Measurements from ENCODE around the gene TSR3. TPM values are rescaled to one million over a fixed set of nuclear protein-coding genes. Genes with fewer than 3 reads are reported as not detected.

The TSR3 gene
- total and polyA plus RNA-seq, 3 donors from 2014 or later = 40.9 to 89.5 (median 79.4) TPM

DNA sequence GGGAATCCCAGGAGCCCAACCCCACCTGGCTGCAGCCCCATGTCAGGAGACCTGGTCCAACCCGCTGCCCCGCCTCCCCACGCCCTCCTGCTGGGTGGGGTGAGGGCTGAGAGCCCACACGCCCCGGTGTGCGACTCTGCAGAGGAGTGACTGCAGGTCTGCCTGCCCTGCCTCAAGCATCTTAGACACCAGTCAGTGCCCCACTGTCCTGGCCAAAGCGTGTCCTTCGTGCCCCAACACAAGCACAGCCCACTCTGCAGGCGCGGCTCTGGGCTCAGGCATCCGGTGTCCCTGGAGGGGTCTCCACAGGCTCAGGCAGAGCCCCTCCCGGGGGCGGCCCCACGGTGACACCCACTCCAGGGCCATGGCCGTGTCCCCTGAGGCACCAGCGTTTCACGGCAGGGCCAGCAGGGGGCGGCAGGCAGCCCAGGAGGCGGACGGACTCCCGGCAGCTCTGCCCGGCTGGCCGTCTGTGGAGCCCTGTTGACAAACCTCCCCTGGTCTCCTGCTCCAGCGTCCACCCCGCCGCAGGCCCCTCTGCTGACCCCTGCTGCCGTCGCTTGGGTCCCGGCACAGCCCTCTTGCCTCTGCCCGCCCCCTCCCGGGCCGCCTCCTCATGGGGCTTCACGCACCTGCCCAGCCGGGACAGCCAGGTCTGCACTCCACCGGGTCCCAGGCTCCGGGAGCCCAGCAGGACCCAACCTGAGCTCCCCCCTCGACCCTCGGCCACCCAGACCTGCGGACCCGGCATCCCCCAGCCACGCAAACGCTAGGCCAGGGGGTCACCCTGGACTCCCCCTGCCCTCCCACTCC lies 50.8 kb downstream of the TSR3 start:
- DNase-seq = peak; percentile 69

DNA sequence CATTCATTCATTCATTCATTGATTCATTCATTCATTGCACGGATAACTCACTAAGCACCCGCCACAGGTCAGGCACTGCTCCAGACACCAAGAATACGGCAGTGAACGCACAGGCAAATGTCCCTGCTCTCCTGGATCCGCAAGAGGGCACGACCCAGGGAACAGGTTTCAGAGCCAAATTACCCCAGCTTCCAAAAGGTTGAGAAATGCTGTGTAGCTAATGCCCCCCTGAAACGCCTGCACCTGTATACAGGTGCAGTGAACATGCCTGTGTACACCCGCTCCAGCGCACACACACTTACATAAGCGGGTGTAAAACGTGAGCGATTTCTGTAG lies 51.8 kb downstream of the TSR3 start:
- Histone ChIP-seq H3K36me3 (ENCODE audit: low read depth, missing control alignments) (no peaks in the 10 kb centered on the region), H3K4me1 (no peaks in the 10 kb centered on the region), H3K4me3 (no peak overlapping the region), H3K27me3 (no peaks in the 10 kb centered on the region), H3K27ac (no peak overlapping the region), H3K9me3 (no peaks in the 10 kb centered on the region)
- WGBS, 2 donors = 80 to 85% methylated on average over 12 of the region's 12 CpGs
- DNase-seq = no peak
- TF ChIP-seq, protein P1, sequence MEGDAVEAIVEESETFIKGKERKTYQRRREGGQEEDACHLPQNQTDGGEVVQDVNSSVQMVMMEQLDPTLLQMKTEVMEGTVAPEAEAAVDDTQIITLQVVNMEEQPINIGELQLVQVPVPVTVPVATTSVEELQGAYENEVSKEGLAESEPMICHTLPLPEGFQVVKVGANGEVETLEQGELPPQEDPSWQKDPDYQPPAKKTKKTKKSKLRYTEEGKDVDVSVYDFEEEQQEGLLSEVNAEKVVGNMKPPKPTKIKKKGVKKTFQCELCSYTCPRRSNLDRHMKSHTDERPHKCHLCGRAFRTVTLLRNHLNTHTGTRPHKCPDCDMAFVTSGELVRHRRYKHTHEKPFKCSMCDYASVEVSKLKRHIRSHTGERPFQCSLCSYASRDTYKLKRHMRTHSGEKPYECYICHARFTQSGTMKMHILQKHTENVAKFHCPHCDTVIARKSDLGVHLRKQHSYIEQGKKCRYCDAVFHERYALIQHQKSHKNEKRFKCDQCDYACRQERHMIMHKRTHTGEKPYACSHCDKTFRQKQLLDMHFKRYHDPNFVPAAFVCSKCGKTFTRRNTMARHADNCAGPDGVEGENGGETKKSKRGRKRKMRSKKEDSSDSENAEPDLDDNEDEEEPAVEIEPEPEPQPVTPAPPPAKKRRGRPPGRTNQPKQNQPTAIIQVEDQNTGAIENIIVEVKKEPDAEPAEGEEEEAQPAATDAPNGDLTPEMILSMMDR (IDR thresholded peaks at IDR 0.05) = no peak
- no peak for TF ChIP-seq POLR2A (IDR thresholded peaks at IDR 0.05)
- intact Hi-C loops (cut with DNase I; ENCODE audit: low total_unique reads) = no loop called here

More for the DNA sequence above, 50.8 kb downstream of the TSR3 start:
- 28 to 60% methylated on average over 1 to 42 of the region's 42 CpGs for WGBS, 2 donors
- no peak overlapping the region for H3K27ac ChIP-seq
- H3K9me3 ChIP-seq = no peaks in the 10 kb centered on the region
- intact Hi-C loops (cut with DNase I; ENCODE audit: low total_unique reads) = no loop called here
- no peaks in the 10 kb centered on the region for H3K27me3 ChIP-seq
- no peak for TF ChIP-seq POLR2A (IDR thresholded peaks at IDR 0.05)
- TF ChIP-seq, protein P1 (IDR thresholded peaks at IDR 0.05) = peak; percentile 45 to 68 (median 58)
- H3K4me1 ChIP-seq = no peaks in the 10 kb centered on the region
- H3K36me3 ChIP-seq (ENCODE audit: low read depth, missing control alignments) = no peaks in the 10 kb centered on the region
- H3K4me3 ChIP-seq = no peak overlapping the region

Other genes with a start within 250 kb of the TSR3 start
- 10 to 100 TPM; 55.9 to 69.0 TPM for gene CACNA1H, start 198.8 kb downstream of the TSR3 start, total RNA-seq
- gene CACNA1H, start 198.8 kb downstream of the TSR3 start, polyA plus RNA-seq (ENCODE audit: insufficient read depth, low read depth, low replicate concordance) = 41.1 TPM
- 1 to 10 TPM in 1 of 2 donors, not detected in 1; 1.2 TPM for gene TPSG1, start 126.6 kb downstream of the TSR3 start, total RNA-seq
- not detected for gene TPSG1, start 126.6 kb downstream of the TSR3 start, polyA plus RNA-seq (ENCODE audit: insufficient read depth, low read depth, low replicate concordance)
- gene TPSB2, start 121.7 kb downstream of the TSR3 start, total RNA-seq = 10 to 100 TPM; 10.8 to 49.5 TPM
- 16.1 TPM for gene TPSB2, start 121.7 kb downstream of the TSR3 start, polyA plus RNA-seq (ENCODE audit: insufficient read depth, low read depth, low replicate concordance)
- 10 to 100 TPM; 11.7 to 32.0 TPM for gene TPSAB1, start 111.2 kb downstream of the TSR3 start, total RNA-seq
- gene TPSAB1, start 111.2 kb downstream of the TSR3 start, polyA plus RNA-seq (ENCODE audit: insufficient read depth, low read depth, low replicate concordance) = 12.2 TPM
- 1 to 10 TPM; 1.1 to 1.6 TPM for gene TPSD1, start 95.8 kb downstream of the TSR3 start, total RNA-seq
- gene TPSD1, start 95.8 kb downstream of the TSR3 start, polyA plus RNA-seq (ENCODE audit: insufficient read depth, low read depth, low replicate concordance) = 1.1 TPM
- gene UBE2I, start 42.2 kb downstream of the TSR3 start, total RNA-seq = 100 to 1,000 TPM; 116 to 127 TPM
- gene UBE2I, start 42.2 kb downstream of the TSR3 start, polyA plus RNA-seq (ENCODE audit: insufficient read depth, low read depth, low replicate concordance) = 143 TPM
- gene BAIAP3, start 18.2 kb downstream of the TSR3 start, total RNA-seq = 10 to 100 TPM; 29.8 to 60.4 TPM
- 23.0 TPM for gene BAIAP3, start 18.2 kb downstream of the TSR3 start, polyA plus RNA-seq (ENCODE audit: insufficient read depth, low read depth, low replicate concordance)
- 100 to 1,000 TPM; 106 to 150 TPM for gene GNPTG, start 53 bp upstream of the TSR3 start, total RNA-seq
- gene GNPTG, start 53 bp upstream of the TSR3 start, polyA plus RNA-seq (ENCODE audit: insufficient read depth, low read depth, low replicate concordance) = 67.8 TPM
- gene UNKL, start 62.8 kb upstream of the TSR3 start, total RNA-seq = 10 to 100 TPM; 49.2 to 49.9 TPM
- gene UNKL, start 62.8 kb upstream of the TSR3 start, polyA plus RNA-seq (ENCODE audit: insufficient read depth, low read depth, low replicate concordance) = 23.7 TPM
- gene UQCC4, start 68.9 kb upstream of the TSR3 start, total RNA-seq = 10 to 100 TPM; 22.8 to 27.7 TPM
- gene UQCC4, start 68.9 kb upstream of the TSR3 start, polyA plus RNA-seq (ENCODE audit: insufficient read depth, low read depth, low replicate concordance) = 17.5 TPM
- gene PERCC1, start 79.2 kb upstream of the TSR3 start, total RNA-seq = under 1 TPM; 0.31 to 0.71 TPM
- gene PERCC1, start 79.2 kb upstream of the TSR3 start, polyA plus RNA-seq (ENCODE audit: insufficient read depth, low read depth, low replicate concordance) = not detected
- gene CCDC154, start 92.7 kb upstream of the TSR3 start, total RNA-seq = 10 to 100 TPM in 1 of 2 donors, 1 to 10 TPM in 1; 7.6 to 18.0 TPM
- gene CCDC154, start 92.7 kb upstream of the TSR3 start, polyA plus RNA-seq (ENCODE audit: insufficient read depth, low read depth, low replicate concordance) = 14.8 TPM
- 100 to 1,000 TPM; 152 to 160 TPM for gene CLCN7, start 123.2 kb upstream of the TSR3 start, total RNA-seq
- 79.6 TPM for gene CLCN7, start 123.2 kb upstream of the TSR3 start, polyA plus RNA-seq (ENCODE audit: insufficient read depth, low read depth, low replicate concordance)
- 1 to 10 TPM; 1.7 to 3.4 TPM for gene PTX4, start 137.1 kb upstream of the TSR3 start, total RNA-seq
- gene PTX4, start 137.1 kb upstream of the TSR3 start, polyA plus RNA-seq (ENCODE audit: insufficient read depth, low read depth, low replicate concordance) = 1.3 TPM
- gene TELO2, start 141.5 kb upstream of the TSR3 start, total RNA-seq = 10 to 100 TPM; 45.2 to 46.0 TPM
- 25.7 TPM for gene TELO2, start 141.5 kb upstream of the TSR3 start, polyA plus RNA-seq (ENCODE audit: insufficient read depth, low read depth, low replicate concordance)
- gene TMEM204, start 181.8 kb upstream of the TSR3 start, total RNA-seq = 10 to 100 TPM; 19.4 to 21.4 TPM
- gene TMEM204, start 181.8 kb upstream of the TSR3 start, polyA plus RNA-seq (ENCODE audit: insufficient read depth, low read depth, low replicate concordance) = 13.7 TPM

Measured in testis (tissue), 3 donors.